HCT116 (cell line): Measurements from ENCODE around the gene CTCF. TPM values are rescaled to one million over a fixed set of nuclear protein-coding genes. Genes with fewer than 3 reads are reported as not detected.

Experiments
- ATAC-seq: fragments of 200-7000 bp; cut with Tn5 transposase; 2 replicates; pipeline ENCODE4 v1.9.1; 2020; ENCODE audit warnings: mild to moderate bottlenecking, moderate library complexity
- BruUV-seq: library from RNA; stranded (reverse); fragments of 400-500 nt; replicated peaks from 2 replicates; lab custom pipeline; 2021; lab: Mats Ljungman, UMichigan
- CTCF ChIA-PET: fragments of 300-600 bp; sonication (Branson Sonifier 250); formaldehyde crosslinking; loops from one replicate; lab custom pipeline; 2021; ENCODE audit warnings: antibody characterized with exemption; lab: Charles Lee
- POLR2A ChIA-PET: fragments of 300-600, 350-600 bp; sonication (Branson Sonifier 250); formaldehyde crosslinking; loops from one replicate; lab custom pipeline; 2021; ENCODE audit warnings: antibody characterized with exemption; lab: Charles Lee
- RAD21 ChIA-PET, 2 experiments: fragments of 300-600 bp; sonication (Branson Sonifier 250); formaldehyde crosslinking; loops; one replicate each; lab custom pipeline; 2023; ENCODE audit warnings: low total read pairs in 2 of 2; ENCODE audit not compliant: uncharacterized antibody in 2 of 2, unreplicated experiment in 2 of 2, low non-redundant PET in 1 of 2; lab: Charles Lee
- DNase-seq: peaks from one replicate; pipeline ENCODE4 v3.0.0-alpha.2; 2010; ENCODE audit warnings: low read depth, low spot score
- H2AFZ ChIP-seq: fragments of 200-600 bp; shearing (Covaris generic), sonication (generic); 2 replicates; pipeline ENCODE4 v1.6.1; 2017; ENCODE audit warnings: low read depth, mixed run types, mixed read lengths, antibody characterized with exemption, low read length; ENCODE audit not compliant: poor library complexity, severe bottlenecking
- H3K27ac ChIP-seq: 2 replicates; pipeline ENCODE4 v1.5.1; 2012; ENCODE audit warnings: low read depth, low read length
- H3K27me3 ChIP-seq: fragments of 200-600 bp; sonication (generic); 2 replicates; pipeline ENCODE4 v1.6.1; 2016; ENCODE audit warnings: mixed run types, low read length, mixed read lengths; ENCODE audit not compliant: insufficient read depth
- H3K36me3 ChIP-seq, 2 experiments: fragments of 200-500 bp in 1 of 2; fragments of 200-600 bp in 1 of 2; sonication (Bioruptor generic) in 1 of 2; sonication (generic) in 1 of 2; 2 replicates each; pipeline versions ENCODE4 v1.5.1 to v1.6.1; 2014 to 2016; ENCODE audit warnings: low read length in 2 of 2, inconsistent platforms in 1 of 2, mixed read lengths in 1 of 2, mixed run types in 1 of 2; ENCODE audit not compliant: insufficient read depth in 2 of 2, control insufficient read depth in 1 of 2
- H3K4me1 ChIP-seq, 2 experiments: fragments of 200-600 bp in 1 of 2; sonication (generic) in 1 of 2; 2 replicates each; pipeline versions ENCODE4 v1.5.1 to v1.6.1; 2012 to 2017; ENCODE audit warnings: low read length in 2 of 2, inconsistent platforms in 1 of 2, mild to moderate bottlenecking in 1 of 2, mixed read lengths in 1 of 2, mixed run types in 1 of 2, moderate library complexity in 1 of 2; ENCODE audit not compliant: insufficient read depth in 2 of 2, control insufficient read depth in 1 of 2
- H3K4me2 ChIP-seq: fragments of 200-600 bp; sonication (generic); 2 replicates; pipeline ENCODE4 v1.6.1; 2017; ENCODE audit warnings: mixed run types, low read length, mixed read lengths
- H3K4me3 ChIP-seq, 2 experiments: fragments of 200-600 bp in 1 of 2; sonication (generic) in 1 of 2; replicated peaks in 1 of 2; 2 replicates each; pipeline ENCODE4 v1.5.1; 2011 to 2016; ENCODE audit warnings: low read length in 2 of 2, control low read depth in 1 of 2, low read depth in 1 of 2, mild to moderate bottlenecking in 1 of 2, mixed read lengths in 1 of 2, mixed run types in 1 of 2
- H3K79me2 ChIP-seq: fragments of 200-600 bp; sonication (generic); 2 replicates; pipeline ENCODE4 v1.6.1; 2017; ENCODE audit warnings: mild to moderate bottlenecking, mixed run types, low read length, moderate library complexity, mixed read lengths; ENCODE audit not compliant: insufficient read depth
- H3K9ac ChIP-seq: fragments of 200-600 bp; sonication (generic); 2 replicates; pipeline ENCODE4 v1.6.1; 2016; ENCODE audit warnings: low read length, mixed read lengths
- H3K9me2 ChIP-seq: fragments of 200-600 bp; sonication (generic), shearing (Covaris generic); 2 replicates; pipeline ENCODE4 v1.6.1; 2017; ENCODE audit warnings: mixed run types, mild to moderate bottlenecking, moderate library complexity; ENCODE audit not compliant: insufficient read depth
- H3K9me3 ChIP-seq, 2 experiments: fragments of 200-500 bp in 1 of 2; fragments of 200-600 bp in 1 of 2; sonication (Bioruptor generic) in 1 of 2; sonication (generic) in 1 of 2; 2 replicates each; pipeline ENCODE4 v1.6.1; 2014 to 2017; ENCODE audit warnings: low read length in 2 of 2, mixed read lengths in 2 of 2, inconsistent platforms in 1 of 2, low read depth in 1 of 2, mild to moderate bottlenecking in 1 of 2, mixed run types in 1 of 2, moderate library complexity in 1 of 2; ENCODE audit not compliant: control insufficient read depth in 1 of 2, insufficient read depth in 1 of 2
- H4K20me1 ChIP-seq: fragments of 200-600 bp; sonication (generic), shearing (Covaris generic); 2 replicates; pipeline ENCODE4 v1.6.1; 2017; ENCODE audit warnings: mixed run types, mild to moderate bottlenecking, moderate library complexity; ENCODE audit not compliant: insufficient read depth
- CEBPB ChIP-seq: IDR thresholded peaks from 2 replicates; pipeline ENCODE4 v1.6.1; 2012; ENCODE audit warnings: low read depth
- EZH2 ChIP-seq: fragments of 200-600 bp; sonication (generic); IDR thresholded peaks from 2 replicates; pipeline ENCODE4 v1.6.1; 2017; ENCODE audit warnings: antibody characterized with exemption, mixed run types
- JUND ChIP-seq: IDR thresholded peaks from 2 replicates; pipeline ENCODE4 v1.6.1; 2012
- POLR2AphosphoS5 ChIP-seq: IDR thresholded peaks from 2 replicates; pipeline ENCODE4 v1.6.1; 2011; ENCODE audit warnings: mild to moderate bottlenecking, low read depth, low read length, moderate library complexity
- SRF ChIP-seq: IDR thresholded peaks from 2 replicates; pipeline ENCODE4 v1.6.1; 2012; ENCODE audit warnings: low read depth
- YY1 ChIP-seq: IDR thresholded peaks from 2 replicates; pipeline ENCODE4 v1.6.1; 2011; ENCODE audit warnings: low read length, low read depth, moderate library complexity, mild to moderate bottlenecking; ENCODE audit not compliant: insufficient replicate concordance; ENCODE audit errors: extremely low read depth
- ZNF274 ChIP-seq: fragments of 200-500 bp; sonication (Bioruptor generic); IDR thresholded peaks from 2 replicates; pipeline ENCODE4 v1.6.1; 2014; ENCODE audit warnings: mild to moderate bottlenecking, low read depth, low read length, inconsistent platforms
- intact Hi-C: fragments of 100-400 bp; cut with micrococcal nuclease; formaldehyde crosslinking; loops from 2 replicates; pipeline ENCODE4 v1.10.0; 2022
- total RNA-seq: library from RNA; stranded (reverse); gene quantifications from one replicate; pipeline ENCODE4 v1.2.1, GENCODE V29; 2021; ENCODE audit not compliant: unreplicated experiment
- TF ChIP-seq, protein P1 (sequence below): IDR thresholded peaks from 2 replicates; pipeline ENCODE4 v1.6.1; 2012
- TF ChIP-seq, protein P2 (sequence below), 3 experiments: fragments of 200-600 bp in 1 of 3; sonication (generic) in 1 of 3; IDR thresholded peaks in 2 of 3; conservative IDR thresholded peaks in 1 of 3; 2 replicates each; pipeline ENCODE4 v1.5.1; 2012 to 2017; ENCODE audit warnings: low read depth in 2 of 3, low read length in 2 of 3, antibody characterized with exemption in 1 of 3, borderline replicate concordance in 1 of 3, control low read depth in 1 of 3, mild to moderate bottlenecking in 1 of 3, mixed read lengths in 1 of 3, mixed run types in 1 of 3, moderate library complexity in 1 of 3; ENCODE audit not compliant: insufficient read depth in 1 of 3

CTCF gene
- total RNA-seq, 1 experiment from 2014 or later, result 48.3 TPM

DNA sequence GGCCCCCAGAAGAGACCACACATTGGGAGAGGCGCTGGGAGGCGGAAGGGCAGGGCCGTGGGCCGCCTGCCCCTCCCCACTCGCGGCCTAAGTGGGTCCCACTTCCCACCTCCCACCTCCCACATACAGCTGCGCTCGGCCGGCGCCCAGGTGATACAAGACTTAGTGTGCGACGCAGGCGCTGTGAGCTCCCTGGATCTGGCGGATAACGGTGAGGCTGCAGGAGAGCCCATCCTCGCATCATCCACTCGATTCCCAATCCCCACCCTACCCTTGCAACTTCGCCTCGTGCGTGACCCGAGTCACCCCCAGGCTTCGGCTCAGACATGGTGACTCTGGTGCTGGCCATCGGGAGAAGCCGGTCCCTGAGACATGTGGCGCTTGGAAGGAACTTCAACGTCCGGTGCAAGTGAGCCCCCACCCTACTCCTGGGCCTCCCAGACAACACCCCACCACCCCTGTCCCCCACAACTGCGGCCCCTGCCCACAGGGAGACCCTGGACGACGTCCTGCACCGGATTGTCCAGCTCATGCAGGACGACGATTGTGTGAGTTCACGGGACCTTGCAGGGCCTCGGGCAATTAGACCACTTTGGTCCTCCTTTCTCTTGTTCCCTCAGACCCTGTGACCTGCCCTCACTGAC, 86.6 kb downstream of the CTCF start:
- no peak overlapping the region for H3K27ac ChIP-seq
- no TSS peak for BruUV-seq
- no peak for ATAC-seq
- H3K9me3 ChIP-seq, result no peaks in the 10 kb centered on the region
- H3K27me3 ChIP-seq, result no peaks in the 10 kb centered on the region
- CTCF ChIA-PET, result no interaction called here
- H3K36me3 ChIP-seq, result no peaks in the 10 kb centered on the region
- H3K4me1 ChIP-seq, result peaks cover 0 to 11% of the 10 kb centered on the region in 2 experiments; a peak in 1 of 4 replicates
- peaks cover 2% of the 10 kb centered on the region; the same call in 1 of the 2 replicates for H3K79me2 ChIP-seq
- no peak overlapping the region for H3K4me3 ChIP-seq
- DNase-seq, result no peak
- no peak for TF ChIP-seq POLR2AphosphoS5
- no peak for TF ChIP-seq SRF
- TF ChIP-seq EZH2, result no peak
- TF ChIP-seq CEBPB, result no peak
- TF ChIP-seq, protein P1, sequence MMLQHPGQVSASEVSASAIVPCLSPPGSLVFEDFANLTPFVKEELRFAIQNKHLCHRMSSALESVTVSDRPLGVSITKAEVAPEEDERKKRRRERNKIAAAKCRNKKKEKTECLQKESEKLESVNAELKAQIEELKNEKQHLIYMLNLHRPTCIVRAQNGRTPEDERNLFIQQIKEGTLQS, result no peak
- no peak for TF ChIP-seq JUND
- no peak for TF ChIP-seq ZNF274
- TF ChIP-seq, protein P2, sequence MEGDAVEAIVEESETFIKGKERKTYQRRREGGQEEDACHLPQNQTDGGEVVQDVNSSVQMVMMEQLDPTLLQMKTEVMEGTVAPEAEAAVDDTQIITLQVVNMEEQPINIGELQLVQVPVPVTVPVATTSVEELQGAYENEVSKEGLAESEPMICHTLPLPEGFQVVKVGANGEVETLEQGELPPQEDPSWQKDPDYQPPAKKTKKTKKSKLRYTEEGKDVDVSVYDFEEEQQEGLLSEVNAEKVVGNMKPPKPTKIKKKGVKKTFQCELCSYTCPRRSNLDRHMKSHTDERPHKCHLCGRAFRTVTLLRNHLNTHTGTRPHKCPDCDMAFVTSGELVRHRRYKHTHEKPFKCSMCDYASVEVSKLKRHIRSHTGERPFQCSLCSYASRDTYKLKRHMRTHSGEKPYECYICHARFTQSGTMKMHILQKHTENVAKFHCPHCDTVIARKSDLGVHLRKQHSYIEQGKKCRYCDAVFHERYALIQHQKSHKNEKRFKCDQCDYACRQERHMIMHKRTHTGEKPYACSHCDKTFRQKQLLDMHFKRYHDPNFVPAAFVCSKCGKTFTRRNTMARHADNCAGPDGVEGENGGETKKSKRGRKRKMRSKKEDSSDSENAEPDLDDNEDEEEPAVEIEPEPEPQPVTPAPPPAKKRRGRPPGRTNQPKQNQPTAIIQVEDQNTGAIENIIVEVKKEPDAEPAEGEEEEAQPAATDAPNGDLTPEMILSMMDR (IDR thresholded peaks at IDR 0.05 in 2 of 3, conservative IDR thresholded peaks at IDR 0.05 in 1 of 3; ENCODE audit: borderline replicate concordance in 1 of 3, insufficient read depth in 1 of 3, low read depth in 2 of 3, low read length in 2 of 3), result no peak
- TF ChIP-seq YY1, result no peak
- intact Hi-C loops, result no loop called here
- H3K9ac ChIP-seq, result no peak overlapping the region
- no peaks in the 10 kb centered on the region for H3K9me2 ChIP-seq
- H2AFZ ChIP-seq, result no peak overlapping the region
- POLR2A ChIA-PET, result no interaction called here
- no peaks in the 10 kb centered on the region for H4K20me1 ChIP-seq
- no peak overlapping the region for H3K4me2 ChIP-seq
- RAD21 ChIA-PET, result no interaction called here
